ENCODE measurements around the gene GPC1.

GPC1 gene

GRCh38 chr2:240392084-240392947, 43.1 kb upstream of the GPC1 start:
- H3K27me3 ChIP-seq = no peaks in the 10 kb centered on the region
- no peak overlapping the region for H3K4me3 ChIP-seq
- no peak for TF ChIP-seq CTCF (IDR thresholded peaks at IDR 0.05)
- DNase-seq = peak; percentile 12 to 61
- no peaks in the 10 kb centered on the region for H3K36me3 ChIP-seq
- no peaks in the 10 kb centered on the region for H3K9me3 ChIP-seq
- H3K4me1 ChIP-seq = peaks cover 0 to 9% (median 7%) of the 10 kb centered on the region in 4 donors
- no peak overlapping the region for H3K27ac ChIP-seq
- intact Hi-C loops (cut with DNase I; ENCODE audit: low total_unique reads) = no loop called here

- no peaks in the 10 kb centered on the region for H3K36me3 ChIP-seq
- no peak overlapping the region for H3K4me3 ChIP-seq
- TF ChIP-seq CTCF (IDR thresholded peaks at IDR 0.05) = no peak
- no peaks in the 10 kb centered on the region for H3K9me3 ChIP-seq
- no peaks in the 10 kb centered on the region for H3K4me1 ChIP-seq
- intact Hi-C loops (cut with DNase I; ENCODE audit: low total_unique reads) = no loop called here
- H3K27ac ChIP-seq = no peak overlapping the region
- DNase-seq = peak; percentile 10 to 59
- H3K27me3 ChIP-seq = no peaks in the 10 kb centered on the region
Observed at GRCh38 chr2:240392948-240393830, 42.3 kb upstream of the GPC1 start.

GRCh38 chr2:240393831-240394410, 41.5 kb upstream of the GPC1 start:
- peak in 1 of 2 donors; percentile 8 for DNase-seq
- Histone ChIP-seq H3K36me3 (no peaks in the 10 kb centered on the region), H3K4me1 (no peaks in the 10 kb centered on the region), H3K27me3 (no peaks in the 10 kb centered on the region), H3K4me3 (no peak overlapping the region), H3K9me3 (no peaks in the 10 kb centered on the region), H3K27ac (no peak overlapping the region)
- intact Hi-C loops (cut with DNase I; ENCODE audit: low total_unique reads) = no loop called here
- TF ChIP-seq CTCF (IDR thresholded peaks at IDR 0.05) = no peak

GRCh38 chr2:240394549-240394948, 40.9 kb upstream of the GPC1 start:
- H3K4me1 ChIP-seq = no peaks in the 10 kb centered on the region
- no peak overlapping the region for H3K27ac ChIP-seq
- TF ChIP-seq CTCF (IDR thresholded peaks at IDR 0.05) = no peak
- H3K9me3 ChIP-seq = no peaks in the 10 kb centered on the region
- intact Hi-C loops (cut with DNase I; ENCODE audit: low total_unique reads) = no loop called here
- peak; percentile 8 to 53 for DNase-seq
- no peak overlapping the region for H3K4me3 ChIP-seq
- H3K36me3 ChIP-seq = no peaks in the 10 kb centered on the region
- H3K27me3 ChIP-seq = no peaks in the 10 kb centered on the region

GRCh38 chr2:240395448-240395847, 40.0 kb upstream of the GPC1 start:
- DNase-seq = no peak
- no peak for TF ChIP-seq CTCF (IDR thresholded peaks at IDR 0.05)

More at GRCh38 chr2:240395448-240395847, 40.0 kb upstream of the GPC1 start:
- no peaks in the 10 kb centered on the region for H3K27me3 ChIP-seq
- intact Hi-C loops (cut with DNase I; ENCODE audit: low total_unique reads) = no loop called here
- H3K4me3 ChIP-seq = no peak overlapping the region
- no peaks in the 10 kb centered on the region for H3K9me3 ChIP-seq
- no peaks in the 10 kb centered on the region for H3K4me1 ChIP-seq
- no peaks in the 10 kb centered on the region for H3K36me3 ChIP-seq
- H3K27ac ChIP-seq = no peak overlapping the region

Data from tibial artery (tissue), 4 donors.